ENCODE data around the gene EPB41L1. TPM values are rescaled to one million over a fixed set of nuclear protein-coding genes. Genes with fewer than 3 reads are reported as not detected.

Gene EPB41L1
- total RNA-seq, 2 donors from 2014 or later: 22.8 to 53.4 TPM

DNA sequence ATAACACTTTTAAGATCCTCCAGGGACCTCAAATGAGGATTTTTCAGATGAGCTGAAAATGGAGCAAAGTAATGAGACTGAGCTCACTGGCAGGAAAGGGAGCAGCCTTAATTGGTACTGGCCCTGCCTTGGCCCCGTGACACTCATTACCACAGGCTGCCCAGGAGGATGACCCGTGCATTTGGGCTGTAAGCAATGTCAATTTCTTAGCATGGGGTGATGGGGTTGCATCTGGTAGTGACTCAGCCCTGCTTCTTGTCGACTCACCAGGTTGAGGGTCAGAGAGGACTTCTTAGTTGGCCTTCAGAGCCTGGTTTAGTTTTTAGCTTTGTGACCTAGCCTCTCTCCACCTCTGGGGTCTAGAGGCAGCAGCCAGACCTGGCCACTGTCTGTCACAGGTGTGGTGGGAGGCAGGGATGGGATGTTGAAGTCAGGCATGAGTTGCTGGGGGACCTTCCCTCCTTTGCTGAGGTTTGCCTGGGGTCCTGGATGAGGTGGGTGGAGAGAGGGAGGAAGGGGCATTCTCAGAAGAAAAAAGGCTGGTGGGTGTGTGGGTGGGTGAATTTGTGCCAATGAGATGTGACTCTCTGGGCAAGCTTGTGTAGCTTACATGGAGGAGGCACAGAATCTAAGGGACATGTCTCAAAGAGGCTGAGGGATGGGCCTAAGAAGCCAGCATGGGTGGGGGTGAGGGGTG, 25.9 kb upstream of the EPB41L1 start:
- H3K4me3 ChIP-seq: no peak overlapping the region
- no peak for TF ChIP-seq POLR2A (IDR thresholded peaks at IDR 0.05)
- TF ChIP-seq, protein P1, sequence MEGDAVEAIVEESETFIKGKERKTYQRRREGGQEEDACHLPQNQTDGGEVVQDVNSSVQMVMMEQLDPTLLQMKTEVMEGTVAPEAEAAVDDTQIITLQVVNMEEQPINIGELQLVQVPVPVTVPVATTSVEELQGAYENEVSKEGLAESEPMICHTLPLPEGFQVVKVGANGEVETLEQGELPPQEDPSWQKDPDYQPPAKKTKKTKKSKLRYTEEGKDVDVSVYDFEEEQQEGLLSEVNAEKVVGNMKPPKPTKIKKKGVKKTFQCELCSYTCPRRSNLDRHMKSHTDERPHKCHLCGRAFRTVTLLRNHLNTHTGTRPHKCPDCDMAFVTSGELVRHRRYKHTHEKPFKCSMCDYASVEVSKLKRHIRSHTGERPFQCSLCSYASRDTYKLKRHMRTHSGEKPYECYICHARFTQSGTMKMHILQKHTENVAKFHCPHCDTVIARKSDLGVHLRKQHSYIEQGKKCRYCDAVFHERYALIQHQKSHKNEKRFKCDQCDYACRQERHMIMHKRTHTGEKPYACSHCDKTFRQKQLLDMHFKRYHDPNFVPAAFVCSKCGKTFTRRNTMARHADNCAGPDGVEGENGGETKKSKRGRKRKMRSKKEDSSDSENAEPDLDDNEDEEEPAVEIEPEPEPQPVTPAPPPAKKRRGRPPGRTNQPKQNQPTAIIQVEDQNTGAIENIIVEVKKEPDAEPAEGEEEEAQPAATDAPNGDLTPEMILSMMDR (IDR thresholded peaks at IDR 0.05): no peak
- intact Hi-C loops (cut with DNase I): no loop called here
- no peaks in the 10 kb centered on the region for H3K9me3 ChIP-seq
- peak overlapping the region in 2 of 4 donors; percentile 12 to 26 for H3K27ac ChIP-seq
- H3K36me3 ChIP-seq (replicated peaks in 1 of 2; ENCODE audit: insufficient read depth in 1 of 2, low read depth in 2 of 2): no peaks in the 10 kb centered on the region
- 61 to 70% methylated on average over 3 of the region's 3 CpGs for WGBS, 2 donors
- peaks cover 12% of the 10 kb centered on the region for H3K4me1 ChIP-seq
- DNase-seq (peak in 1 of 4 donors; percentile 26), ATAC-seq (no peak)
- H3K27me3 ChIP-seq: no peaks in the 10 kb centered on the region

DNA sequence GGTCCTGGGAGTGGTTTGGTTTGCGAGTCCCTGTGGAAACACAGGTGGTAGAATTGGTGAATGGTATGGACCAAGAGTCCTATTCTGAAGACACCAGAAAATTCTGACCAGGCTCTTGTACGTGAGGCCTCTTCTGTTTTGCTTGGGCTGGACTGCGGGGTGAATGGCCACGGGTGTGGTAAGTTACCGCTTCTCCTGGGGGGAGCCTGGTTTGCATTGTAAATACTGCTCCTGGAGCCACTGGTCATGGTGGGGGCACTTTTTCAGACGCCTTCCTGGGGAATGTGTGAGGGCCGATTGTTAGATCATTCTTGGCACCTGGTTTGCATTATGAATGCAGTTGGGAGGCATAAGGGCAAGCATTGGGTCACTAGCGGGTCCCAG, 25.4 kb upstream of the EPB41L1 start:
- WGBS, 2 donors: 81 to 86% methylated on average over 5 to 8 of the region's 8 CpGs
- Histone ChIP-seq H3K27ac (peak overlapping the region in 1 of 4 donors; percentile 26), H3K27me3 (no peaks in the 10 kb centered on the region), H3K4me3 (no peak overlapping the region), H3K4me1 (peaks cover 12% of the 10 kb centered on the region), H3K9me3 (no peaks in the 10 kb centered on the region), H3K36me3 (replicated peaks in 1 of 2; ENCODE audit: insufficient read depth in 1 of 2, low read depth in 2 of 2) (no peaks in the 10 kb centered on the region)
- intact Hi-C loops (cut with DNase I): no loop called here
- no peak for TF ChIP-seq POLR2A (IDR thresholded peaks at IDR 0.05)
- TF ChIP-seq, protein P1 (IDR thresholded peaks at IDR 0.05): no peak
- ATAC-seq (no peak), DNase-seq (no peak)

DNA sequence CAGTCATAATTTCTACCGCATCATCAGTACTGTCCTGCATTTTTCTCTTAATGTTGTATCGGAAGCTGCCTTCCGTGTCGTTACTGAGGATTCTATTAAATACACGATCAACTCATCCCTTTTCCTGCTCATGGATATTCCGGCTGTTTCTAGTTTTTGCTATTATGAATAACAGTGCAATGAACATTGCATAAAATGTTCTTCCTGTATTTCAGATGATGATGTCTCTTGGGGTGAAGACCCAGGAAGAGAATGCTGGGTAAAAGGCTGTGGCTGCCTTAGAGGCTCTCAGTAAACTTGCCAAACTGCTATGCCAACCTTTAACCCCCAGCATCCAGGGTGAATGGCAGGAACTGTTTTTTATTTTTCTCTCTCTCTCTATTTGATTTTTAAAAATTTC, 24.1 kb upstream of the EPB41L1 start:
- Histone ChIP-seq H3K27ac (no peak overlapping the region), H3K36me3 (replicated peaks in 1 of 2; ENCODE audit: insufficient read depth in 1 of 2, low read depth in 2 of 2) (no peaks in the 10 kb centered on the region), H3K4me1 (peaks cover 12% of the 10 kb centered on the region), H3K9me3 (no peaks in the 10 kb centered on the region), H3K4me3 (no peak overlapping the region), H3K27me3 (no peaks in the 10 kb centered on the region)
- ATAC-seq (no peak), DNase-seq (no peak)
- 85 to 89% methylated on average over 6 of the region's 6 CpGs for WGBS, 2 donors
- TF ChIP-seq, protein P1 (IDR thresholded peaks at IDR 0.05): no peak
- no peak for TF ChIP-seq POLR2A (IDR thresholded peaks at IDR 0.05)
- intact Hi-C loops (cut with DNase I): no loop called here

DNA sequence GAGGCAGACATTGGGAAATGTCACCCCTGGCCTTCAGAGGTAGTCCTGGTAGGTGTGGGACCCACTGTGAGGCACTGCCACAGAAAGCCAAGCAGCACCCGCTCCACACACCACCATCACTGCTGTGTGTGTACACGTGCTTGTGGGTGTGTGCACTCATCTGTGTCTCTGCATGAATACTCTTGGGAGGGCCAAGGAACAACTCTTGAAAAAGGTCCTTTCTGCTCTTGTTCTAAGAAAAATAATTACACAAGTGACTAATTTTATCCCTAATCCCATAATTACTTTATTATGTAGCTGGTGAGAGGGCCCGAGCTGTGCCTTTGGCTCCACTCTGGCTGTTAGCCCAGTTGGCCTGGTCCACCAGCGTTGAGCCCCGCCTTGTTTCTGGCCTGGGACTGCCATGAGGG, 21.7 kb upstream of the EPB41L1 start:
- H3K36me3 ChIP-seq (replicated peaks in 1 of 2; ENCODE audit: insufficient read depth in 1 of 2, low read depth in 2 of 2): no peaks in the 10 kb centered on the region
- intact Hi-C loops (cut with DNase I): no loop called here
- DNase-seq (no peak), ATAC-seq (no peak)
- H3K27me3 ChIP-seq: no peaks in the 10 kb centered on the region
- no peak overlapping the region for H3K4me3 ChIP-seq
- WGBS, 2 donors: 86 to 90% methylated on average over 5 of the region's 5 CpGs
- H3K4me1 ChIP-seq: peaks cover 8% of the 10 kb centered on the region
- TF ChIP-seq, protein P1 (IDR thresholded peaks at IDR 0.05): no peak
- TF ChIP-seq POLR2A (IDR thresholded peaks at IDR 0.05): no peak
- no peak overlapping the region for H3K27ac ChIP-seq
- no peaks in the 10 kb centered on the region for H3K9me3 ChIP-seq

DNA sequence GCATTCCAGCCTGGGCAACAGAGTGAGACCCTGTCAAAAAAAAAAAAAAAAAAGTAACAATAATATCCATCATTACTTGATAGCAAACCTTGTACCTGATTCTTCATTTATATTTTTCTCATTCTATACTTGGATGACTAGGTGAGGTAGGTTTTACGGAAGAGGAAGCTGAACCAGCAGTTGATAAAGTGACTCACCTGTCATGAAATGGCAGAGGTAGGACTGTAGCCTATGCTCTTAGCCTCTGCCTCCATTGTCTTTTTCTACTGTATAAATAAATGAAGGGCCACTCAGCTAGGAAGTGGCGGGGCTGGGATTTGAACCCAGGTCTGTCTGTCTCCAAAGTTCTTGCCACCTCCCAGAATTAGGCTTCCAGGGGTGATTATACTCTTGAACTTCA, 20.7 kb upstream of the EPB41L1 start:
- no peak overlapping the region for H3K4me3 ChIP-seq
- no peak for TF ChIP-seq POLR2A (IDR thresholded peaks at IDR 0.05)
- TF ChIP-seq, protein P1 (IDR thresholded peaks at IDR 0.05): no peak
- no peak overlapping the region for H3K27ac ChIP-seq
- ATAC-seq (no peak), DNase-seq (no peak)
- intact Hi-C loops (cut with DNase I): no loop called here
- WGBS, 2 donors: 93 to 95% methylated on average over 2 of the region's 2 CpGs
- no peaks in the 10 kb centered on the region for H3K36me3 ChIP-seq (replicated peaks in 1 of 2; ENCODE audit: insufficient read depth in 1 of 2, low read depth in 2 of 2)
- no peaks in the 10 kb centered on the region for H3K27me3 ChIP-seq
- peaks cover 1% of the 10 kb centered on the region for H3K4me1 ChIP-seq
- no peaks in the 10 kb centered on the region for H3K9me3 ChIP-seq

Measured in body of pancreas (tissue), 4 donors.